NB4 (cell line): ENCODE measurements around the gene ZNF541.

Experiments used
- DNase-seq: peaks from one replicate; pipeline ENCODE4 v3.0.0; 2010; ENCODE audit warnings: low read depth
- H3K4me3 ChIP-seq: one replicate; pipeline ENCODE4 v1.5.1; 2011; ENCODE audit warnings: mild to moderate bottlenecking, low read depth, low read length, moderate library complexity
- CTCF ChIP-seq: IDR thresholded peaks from one replicate; pipeline ENCODE4 v1.5.1; 2012; ENCODE audit warnings: low read depth, low read length
- MAX ChIP-seq: IDR thresholded peaks from 2 replicates; pipeline ENCODE4 v1.6.1; 2011; ENCODE audit warnings: low read depth, low read length
- MYC ChIP-seq: IDR thresholded peaks from 2 replicates; pipeline ENCODE4 v1.6.1; 2011; ENCODE audit warnings: low read depth, low read length
- POLR2A ChIP-seq: IDR thresholded peaks from 2 replicates; pipeline ENCODE4 v1.6.1; 2011; ENCODE audit warnings: mild to moderate bottlenecking; ENCODE audit not compliant: insufficient read length; ENCODE audit errors: extremely low read depth

Gene ZNF541

GRCh38 chr19:47547199-47547598, 25.7 kb downstream of the ZNF541 start:
- no peak overlapping the region for H3K4me3 ChIP-seq
- no peak for DNase-seq
- TF ChIP-seq CTCF, result no peak
- TF ChIP-seq POLR2A, result no peak
- no peak for TF ChIP-seq MAX
- TF ChIP-seq MYC, result no peak

DNA sequence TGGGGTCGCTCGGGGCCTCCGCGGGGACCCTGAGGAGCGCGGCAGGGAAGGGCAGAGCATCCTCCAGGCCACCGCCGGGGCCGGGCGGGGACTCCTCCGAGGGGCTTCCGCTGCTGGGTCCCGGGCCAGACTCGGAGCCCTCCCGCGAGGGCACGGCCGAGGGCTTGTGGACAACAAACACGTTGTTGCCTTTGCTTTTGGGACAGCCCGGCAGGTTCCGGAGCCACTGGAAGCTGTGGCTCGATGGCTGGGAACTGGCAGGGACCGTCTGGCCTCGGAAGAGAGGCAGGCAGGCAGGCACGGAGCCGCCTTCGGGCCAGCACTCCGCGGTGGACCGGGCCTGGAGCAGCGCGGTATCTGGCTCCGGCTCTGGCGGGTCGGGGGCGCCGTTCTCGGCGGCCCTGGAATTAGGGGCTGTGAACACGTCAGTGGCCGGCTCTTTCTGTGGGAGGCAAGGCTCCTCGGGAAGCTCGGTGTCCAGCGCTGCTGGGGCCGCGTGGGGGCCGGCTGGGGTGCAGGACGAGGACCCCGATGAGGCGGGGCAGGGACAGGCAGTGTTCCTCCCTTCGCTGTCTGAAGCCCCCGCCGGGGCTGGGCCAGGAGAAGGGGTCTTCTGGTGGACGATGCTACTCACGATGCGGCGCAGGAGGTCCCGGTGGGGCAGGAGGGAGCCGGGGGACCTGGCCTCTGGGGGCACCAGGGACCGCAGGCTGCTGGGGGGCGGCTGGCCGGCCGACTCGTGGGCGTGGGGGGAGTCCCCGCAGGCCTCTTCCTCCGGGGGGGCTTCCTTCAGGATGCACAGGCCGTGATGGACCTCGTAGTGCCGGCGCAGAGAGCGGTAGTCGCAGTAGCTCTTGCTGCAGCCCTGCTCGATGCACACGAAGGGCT, 27.6 kb downstream of the ZNF541 start:
- TF ChIP-seq POLR2A, result no peak
- TF ChIP-seq MYC, result no peak
- TF ChIP-seq CTCF, result no peak
- TF ChIP-seq MAX, result no peak
- no peak overlapping the region for H3K4me3 ChIP-seq
- no peak for DNase-seq

DNA sequence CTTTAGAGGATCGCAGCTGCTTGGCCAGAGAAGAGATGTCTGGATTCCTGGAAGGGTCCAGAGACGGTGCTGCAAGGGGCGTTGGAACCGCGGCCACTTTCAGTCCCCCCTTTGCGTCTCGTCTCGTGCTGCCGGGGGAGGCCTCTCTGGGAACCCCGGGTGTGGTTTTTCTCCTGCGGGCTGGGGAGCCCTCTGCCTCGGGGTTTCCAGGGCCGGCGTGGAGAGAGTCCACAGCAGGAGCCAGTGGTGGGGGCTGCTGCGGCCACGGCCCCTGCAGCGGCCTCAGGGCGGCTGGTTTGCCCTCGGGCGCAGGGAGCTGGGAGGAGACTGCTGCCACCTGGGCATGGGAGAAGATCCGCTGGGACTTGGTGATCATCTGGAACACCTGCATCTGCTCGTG, 28.5 kb downstream of the ZNF541 start:
- H3K4me3 ChIP-seq, result no peak overlapping the region
- TF ChIP-seq MAX, result no peak
- TF ChIP-seq CTCF, result no peak
- TF ChIP-seq MYC, result no peak
- TF ChIP-seq POLR2A, result no peak
- no peak for DNase-seq

- no peak for TF ChIP-seq MYC
- no peak for TF ChIP-seq POLR2A
- TF ChIP-seq CTCF, result no peak
- TF ChIP-seq MAX, result no peak
- no peak overlapping the region for H3K4me3 ChIP-seq
These were observed 28.9 kb downstream of the ZNF541 start for GRCh38 chr19:47544075-47544474.

GRCh38 chr19:47542030-47542475, 30.9 kb downstream of the ZNF541 start:
- no peak overlapping the region for H3K4me3 ChIP-seq
- TF ChIP-seq MYC, result no peak
- no peak for TF ChIP-seq MAX
- no peak for TF ChIP-seq POLR2A
- no peak for TF ChIP-seq CTCF
- no peak for DNase-seq

More at GRCh38 chr19:47544075-47544474, 28.9 kb downstream of the ZNF541 start:
- DNase-seq, result no peak

- no peak overlapping the region for H3K4me3 ChIP-seq
- DNase-seq, result peak; percentile 39
- TF ChIP-seq MAX (no peak), MYC (no peak), CTCF (no peak), POLR2A (no peak)
These were observed 31.4 kb downstream of the ZNF541 start for GRCh38 chr19:47541518-47541917.
